NCI-H146 treated with DMSO at 0.1 percent for 48 hours (cell line): Measurements from ENCODE around the gene GCC2.
A peak's percentile ranks its signal among the peaks of the same experiment; 100 is the strongest.
"Not testable (repeated sequence)": the region's sequence is repeated elsewhere in the genome, so short reads cannot be mapped to it uniquely, and the experiment has no call there.

Experiments used
- DNase-seq: peaks from one replicate; lab custom pipeline; 2025; ENCODE audit not compliant: unreplicated experiment; lab: John Stamatoyannopoulos, UW

Gene GCC2

DNA sequence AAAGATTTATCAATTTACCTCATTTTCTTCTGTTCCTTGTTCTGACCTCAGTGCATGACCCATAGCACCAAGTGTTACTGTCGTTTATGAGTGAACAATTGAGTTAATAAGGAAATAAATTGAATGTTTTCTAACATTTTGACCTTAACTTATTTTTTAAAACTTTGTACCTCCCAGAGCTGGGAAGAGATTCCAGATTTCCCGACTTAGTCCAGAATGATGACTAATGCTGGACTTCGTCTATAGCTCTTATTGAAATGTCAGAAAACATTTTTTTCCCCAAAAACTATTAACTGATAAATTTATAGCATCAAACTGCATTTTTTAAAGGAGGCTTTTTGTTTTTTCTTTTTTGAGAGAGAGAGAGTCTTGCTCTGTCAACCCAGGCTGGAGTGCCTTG lies 63.4 kb downstream of the GCC2 start:
- DNase-seq = not testable (repeated sequence)

DNA sequence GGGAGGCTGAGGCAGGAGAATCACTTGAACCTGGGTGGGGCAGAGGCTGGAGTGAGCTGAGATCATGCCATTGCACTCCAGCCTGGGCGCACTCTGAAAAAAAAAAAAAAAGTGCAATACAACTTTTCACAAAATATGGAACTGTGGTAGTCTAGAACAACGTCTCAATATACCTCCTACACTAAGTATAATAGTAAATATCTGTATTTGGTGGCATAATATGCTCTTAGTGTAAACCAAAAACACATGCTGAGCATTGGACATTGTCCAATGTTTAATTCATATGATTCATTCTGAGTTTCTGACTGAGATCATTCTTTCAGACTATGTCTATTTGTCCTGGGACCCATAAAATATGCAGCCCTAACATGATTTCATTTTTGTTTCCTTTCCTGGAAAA lies 65.5 kb downstream of the GCC2 start:
- not testable (repeated sequence) for DNase-seq

GRCh38 chr2:108524688-108525087 lies 75.7 kb downstream of the GCC2 start:
- DNase-seq = not testable (repeated sequence)

DNA sequence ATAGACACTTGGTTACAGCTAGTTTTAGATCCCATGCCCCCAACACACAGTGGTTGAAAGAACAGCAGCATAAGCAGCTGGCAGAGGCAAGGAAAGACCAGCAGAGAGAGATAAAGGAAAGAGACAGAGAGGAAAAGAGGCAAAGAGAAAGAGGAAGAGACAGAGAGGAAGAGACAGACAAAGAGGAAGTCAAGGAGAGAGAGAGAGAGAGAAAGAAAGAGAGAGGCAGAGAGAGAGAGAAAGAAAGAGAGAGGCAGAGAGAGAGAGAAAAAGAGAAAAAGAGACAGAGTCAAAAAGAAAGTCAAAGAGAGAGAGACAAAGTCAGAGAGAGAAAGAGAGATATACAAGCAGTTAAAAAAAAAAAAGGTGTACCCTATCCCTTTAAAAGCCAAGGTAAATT lies 76.3 kb downstream of the GCC2 start:
- not testable (repeated sequence) for DNase-seq

DNA sequence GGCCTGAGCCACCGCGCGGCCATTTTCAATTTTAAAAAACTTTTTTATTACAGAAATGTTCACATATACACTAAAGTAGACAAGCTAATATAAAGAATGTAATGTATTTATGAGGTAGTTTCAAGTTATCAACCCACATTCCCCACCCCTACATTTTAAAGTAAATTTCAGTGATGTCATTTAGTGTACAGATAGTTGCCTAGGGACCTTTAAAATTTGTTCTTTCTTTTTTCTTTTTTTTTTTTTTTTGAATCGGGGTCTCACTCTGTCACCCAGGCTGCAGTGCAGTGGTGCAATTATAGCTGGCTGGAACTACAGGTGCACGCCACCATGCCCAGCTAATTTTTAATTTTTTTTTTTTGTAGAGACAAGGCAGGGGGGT lies 82.7 kb downstream of the GCC2 start:
- DNase-seq = no peak

DNA sequence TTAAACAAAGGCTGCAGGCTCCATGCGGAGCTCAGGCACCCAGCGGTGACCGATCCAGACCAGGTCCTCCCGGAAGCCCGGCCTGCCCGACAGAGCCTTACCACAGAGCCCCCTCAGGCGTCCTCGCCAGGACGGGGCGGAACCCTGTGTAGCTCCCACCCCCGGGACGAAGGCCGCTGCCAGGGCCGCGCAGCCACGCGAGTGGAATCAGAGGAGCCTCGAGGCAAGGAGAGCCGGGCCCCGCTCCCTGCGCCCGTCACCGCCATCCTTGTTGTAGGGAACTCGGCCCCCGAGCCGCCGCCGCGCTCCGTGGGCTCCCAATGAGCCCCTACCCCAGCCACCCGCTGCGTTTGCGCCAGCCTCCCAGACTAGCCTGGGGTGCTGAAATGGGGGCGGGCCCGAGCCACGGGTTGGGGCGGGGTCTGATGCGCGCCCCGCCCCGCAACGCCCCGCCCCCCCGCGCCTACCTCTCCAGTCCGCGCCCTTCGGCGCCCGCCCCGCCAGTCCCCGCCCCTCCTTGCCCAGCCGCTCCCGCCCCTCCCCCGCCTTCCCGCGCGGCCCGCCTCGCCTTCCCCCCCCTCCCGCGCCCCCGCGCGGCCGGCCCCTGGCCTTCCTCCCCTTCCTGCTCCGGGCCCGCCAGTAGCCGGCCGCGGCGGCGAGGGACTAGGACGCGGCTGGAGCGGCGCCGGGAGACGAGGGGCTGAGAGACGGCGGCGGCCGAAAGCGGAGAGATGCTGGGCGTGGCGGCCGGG lies 85.0 kb downstream of the GCC2 start, which contains the start of gene LIMS1:
LIMS1 (plus strand) TSS at position 639 of the 752 bp plus-strand sequence; CDS start at position 732, 93 bp downstream.
- peak; percentile 86 for DNase-seq

DNA sequence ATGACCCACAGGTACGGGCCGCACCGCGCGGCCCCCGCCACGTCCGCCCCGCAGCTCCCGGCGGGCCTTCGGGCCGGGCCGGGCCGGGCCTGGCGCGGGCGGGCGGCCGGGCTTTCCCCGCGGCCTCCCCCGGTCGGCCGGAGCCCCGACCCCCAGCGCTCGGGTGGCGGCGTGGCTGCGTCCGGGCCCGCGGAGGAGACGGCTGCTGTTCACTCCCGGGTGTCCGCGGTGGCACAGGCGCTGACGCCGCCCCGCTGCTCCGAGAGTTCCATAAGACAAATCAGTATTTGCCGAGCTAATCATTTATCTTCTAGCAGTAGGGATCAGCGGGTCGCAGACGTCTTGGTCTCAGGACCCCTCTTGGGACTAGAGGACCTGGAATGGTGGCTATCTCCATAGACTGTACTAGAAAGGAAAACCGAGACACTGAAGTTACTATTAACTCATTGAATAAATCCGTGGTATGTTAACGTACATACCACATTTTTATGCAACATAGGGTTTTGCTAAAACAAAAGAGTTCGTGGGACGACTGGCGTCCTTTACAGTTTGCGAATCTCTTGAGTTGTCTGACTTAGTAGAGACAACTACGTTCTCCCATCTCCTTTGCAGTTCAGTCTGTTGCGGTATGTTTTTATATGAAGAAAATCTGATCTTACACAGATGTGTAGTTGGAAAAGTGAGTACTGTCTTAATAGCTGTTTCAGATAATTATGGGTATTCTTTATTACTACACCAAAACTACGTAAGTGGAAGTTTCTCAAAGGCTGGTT lies 85.8 kb downstream of the GCC2 start:
- DNase-seq = no peak

DNA sequence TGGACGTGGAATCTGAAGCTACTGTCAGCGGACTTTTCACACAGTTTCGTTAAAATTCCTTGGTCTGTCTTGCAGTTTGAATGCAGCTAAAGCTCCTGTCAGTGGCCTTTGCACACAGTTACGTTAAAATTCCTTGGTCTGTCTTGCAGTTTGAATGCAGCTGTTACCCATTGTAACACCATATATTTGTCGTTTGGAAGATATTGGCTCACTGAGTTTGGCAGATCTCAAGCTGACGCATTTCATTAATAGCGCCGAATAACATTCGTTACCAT lies 86.3 kb downstream of the GCC2 start:
- no peak for DNase-seq

- DNase-seq = no peak
Measured at GRCh38 chr2:108536133-108536780, 87.3 kb downstream of the GCC2 start.

GRCh38 chr2:108536911-108537310 lies 87.9 kb downstream of the GCC2 start:
- no peak for DNase-seq

DNA sequence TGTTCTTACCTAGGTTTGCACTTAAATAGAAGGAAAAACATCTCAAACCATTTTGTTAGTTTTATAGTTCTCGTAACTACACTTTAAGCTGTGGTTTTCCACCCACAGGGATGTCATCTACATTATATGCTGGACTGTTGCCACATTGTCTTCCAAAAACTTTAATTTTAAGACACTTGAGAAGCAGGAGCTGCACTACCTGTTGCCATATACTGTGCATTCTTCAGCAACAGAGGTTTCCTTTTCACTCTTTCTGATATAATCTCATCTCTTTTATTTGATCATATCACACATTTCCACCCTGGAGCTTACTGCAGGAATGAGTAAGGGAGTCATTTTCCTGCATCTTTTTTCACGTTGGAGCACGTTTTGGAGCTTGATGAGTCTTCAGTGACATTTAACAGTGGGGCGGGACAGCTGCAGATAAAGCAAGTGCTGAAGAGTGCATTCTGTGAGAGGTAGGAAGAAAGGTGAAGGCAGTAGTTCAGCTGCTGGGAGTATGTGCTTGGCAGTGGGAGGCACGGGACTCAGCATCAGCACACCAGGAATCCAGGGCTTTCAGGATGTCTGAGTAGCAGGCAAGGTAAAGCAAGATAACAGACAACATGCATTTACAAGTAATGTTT lies 89.1 kb downstream of the GCC2 start:
- no peak for DNase-seq

GRCh38 chr2:108541451-108541850 lies 92.4 kb downstream of the GCC2 start:
- DNase-seq = no peak

GRCh38 chr2:108542071-108542470 lies 93.1 kb downstream of the GCC2 start:
- no peak for DNase-seq

DNA sequence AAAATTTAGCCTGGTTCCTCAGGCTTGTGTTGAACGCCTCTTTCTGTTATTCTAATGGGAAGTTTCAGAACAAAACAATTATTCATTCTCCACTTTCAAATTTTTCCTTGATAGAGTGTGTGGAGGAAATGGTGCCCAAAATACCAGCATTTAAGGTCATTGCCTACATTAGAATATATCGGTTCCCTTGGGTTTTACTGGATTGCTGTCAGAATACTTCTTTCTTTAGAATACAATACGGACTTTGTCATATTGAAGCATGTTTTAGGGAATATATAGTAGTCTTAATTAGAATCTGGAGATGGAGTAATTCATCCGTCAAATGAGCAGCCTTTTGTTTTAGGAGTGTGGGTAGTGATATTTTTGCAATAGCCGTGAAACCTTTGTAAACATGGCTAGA lies 98.6 kb downstream of the GCC2 start:
- no peak for DNase-seq

- DNase-seq = no peak
Measured at GRCh38 chr2:108548208-108549003, 99.4 kb downstream of the GCC2 start.

DNA sequence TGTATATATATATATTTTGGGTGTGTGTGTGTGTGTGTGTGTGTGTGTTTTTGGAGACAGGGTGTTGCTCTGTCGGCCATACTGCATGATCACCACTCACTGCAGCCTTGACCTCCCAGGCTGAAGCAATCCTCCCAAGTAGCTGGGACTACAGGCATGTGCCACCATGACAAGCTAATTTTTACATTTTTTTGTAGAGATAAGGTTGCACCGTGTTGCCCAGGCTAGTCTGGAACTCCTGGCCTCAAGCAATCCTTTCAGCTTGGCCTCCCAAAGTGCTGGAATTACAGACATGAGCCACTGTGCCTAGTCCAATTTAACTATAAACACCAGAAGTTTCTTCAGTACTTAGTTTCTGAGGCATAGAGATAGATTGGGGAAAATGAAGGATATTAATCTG lies 103.6 kb downstream of the GCC2 start:
- no peak for DNase-seq

- DNase-seq = no peak
Measured at GRCh38 chr2:108553209-108553919, 104.4 kb downstream of the GCC2 start.

GRCh38 chr2:108554528-108554927 lies 105.5 kb downstream of the GCC2 start:
- DNase-seq = peak; percentile 76

- no peak for DNase-seq
Measured at GRCh38 chr2:108555572-108555971, 106.6 kb downstream of the GCC2 start.

DNA sequence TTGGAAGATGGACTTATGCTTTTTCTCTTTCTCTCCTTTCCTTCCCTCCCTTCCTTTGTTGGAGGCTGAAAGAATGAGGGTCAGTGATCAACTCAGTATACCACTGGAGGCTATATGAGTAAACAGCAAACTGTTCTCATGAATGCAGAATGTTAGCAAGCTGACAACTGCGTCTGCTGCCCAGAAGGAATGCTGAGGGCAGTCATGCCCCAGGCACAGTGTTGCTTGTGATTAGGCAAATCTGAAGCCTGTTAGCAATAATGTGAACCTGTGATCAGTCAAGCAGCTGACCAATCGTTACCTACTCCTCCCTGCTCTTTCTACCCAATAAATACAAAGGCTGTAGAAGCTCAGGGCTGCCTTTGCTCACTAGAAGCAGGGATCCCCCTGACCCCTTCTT lies 107.6 kb downstream of the GCC2 start:
- DNase-seq = not testable (repeated sequence)
